ENCODE data around the gene SPACA6. TPM values are rescaled to one million over a fixed set of nuclear protein-coding genes. Genes with fewer than 3 reads are reported as not detected.

Gene SPACA6
- total RNA-seq, 6 experiments from 2014 or later, result 0.98 to 4.7 (median 2.3) TPM

- DNase-seq, result no peak
- H3K4me1 ChIP-seq, result peaks cover 0 to 3% (median 0%) of the 10 kb centered on the region in 4 donors
- H3K9me3 ChIP-seq, result no peaks in the 10 kb centered on the region
- no peak overlapping the region for H3K27ac ChIP-seq
- 25% methylated on average over 4 of the region's 4 CpGs for WGBS (ENCODE audit: insufficient coverage, low coverage, low lambda C conversion rate, missing lambda C conversion rate)
- H3K4me3 ChIP-seq, result no peak overlapping the region
- TF ChIP-seq CTCF (IDR thresholded peaks at IDR 0.05), result no peak
- TF ChIP-seq POLR2A (IDR thresholded peaks at IDR 0.05), result no peak
- no peaks in the 10 kb centered on the region for H3K27me3 ChIP-seq
- no peaks in the 10 kb centered on the region for H3K36me3 ChIP-seq
- peak in 3 of 4 donors; percentile 34 to 59 (median 44) for ATAC-seq
- intact Hi-C loops (cut with DNase I), result loop anchor here in 1 of 2 donors (10.0 kb wide), 1 partner anchor 167 kb away; no protein-coding TSS in a partner anchor
Observed at GRCh38 chr19:51652266-51652665, 40.9 kb upstream of the SPACA6 start.

- peaks cover 0 to 3% (median 0%) of the 10 kb centered on the region in 4 donors for H3K4me1 ChIP-seq
- no peaks in the 10 kb centered on the region for H3K27me3 ChIP-seq
- DNase-seq, result no peak
- intact Hi-C loops (cut with DNase I), result loop anchor here in 1 of 2 donors (10.0 kb wide), 1 partner anchor 168 kb away; no protein-coding TSS in a partner anchor
- ATAC-seq, result no peak
- no peak overlapping the region for H3K4me3 ChIP-seq
- no peaks in the 10 kb centered on the region for H3K36me3 ChIP-seq
- WGBS (ENCODE audit: insufficient coverage, low coverage, low lambda C conversion rate, missing lambda C conversion rate), result 46% methylated on average over 2 of the region's 2 CpGs
- TF ChIP-seq POLR2A (IDR thresholded peaks at IDR 0.05) (no peak), CTCF (IDR thresholded peaks at IDR 0.05) (no peak)
- H3K9me3 ChIP-seq, result no peaks in the 10 kb centered on the region
- H3K27ac ChIP-seq, result no peak overlapping the region
Observed at GRCh38 chr19:51653162-51653561, 40.0 kb upstream of the SPACA6 start.

GRCh38 chr19:51654783-51655182 lies 38.3 kb upstream of the SPACA6 start:
- WGBS (ENCODE audit: insufficient coverage, low coverage, low lambda C conversion rate, missing lambda C conversion rate), result 49% methylated on average over 4 of the region's 4 CpGs

GRCh38 chr19:51660975-51661600 lies 32.0 kb upstream of the SPACA6 start:
- Histone ChIP-seq H3K36me3 (no peaks in the 10 kb centered on the region), H3K4me3 (no peak overlapping the region), H3K4me1 (peaks cover 0 to 3% (median 0%) of the 10 kb centered on the region in 4 donors), H3K27me3 (no peaks in the 10 kb centered on the region), H3K27ac (no peak overlapping the region), H3K9me3 (no peaks in the 10 kb centered on the region)
- no peak for TF ChIP-seq POLR2A (IDR thresholded peaks at IDR 0.05)
- TF ChIP-seq CTCF (IDR thresholded peaks at IDR 0.05), result peak in 3 of 4 donors; percentile 40 to 55 (median 45)
- peak in 2 of 3 donors; percentile 60 to 67 for DNase-seq
- ATAC-seq, result peak in 3 of 4 donors; percentile 60 to 70 (median 66)
- 9% methylated on average over 8 of the region's 10 CpGs for WGBS (ENCODE audit: insufficient coverage, low coverage, low lambda C conversion rate, missing lambda C conversion rate)
- intact Hi-C loops (cut with DNase I), result no loop called here

More at GRCh38 chr19:51654783-51655182, 38.3 kb upstream of the SPACA6 start:
- Histone ChIP-seq H3K27me3 (no peaks in the 10 kb centered on the region), H3K9me3 (no peaks in the 10 kb centered on the region), H3K27ac (no peak overlapping the region), H3K36me3 (no peaks in the 10 kb centered on the region), H3K4me1 (peaks cover 0 to 3% (median 0%) of the 10 kb centered on the region in 4 donors), H3K4me3 (no peak overlapping the region)
- intact Hi-C loops (cut with DNase I), result loop anchor here in 1 of 2 donors (10.0 kb wide), 1 partner anchor 170 kb away; no protein-coding TSS in a partner anchor
- no peak for TF ChIP-seq CTCF (IDR thresholded peaks at IDR 0.05)
- no peak for TF ChIP-seq POLR2A (IDR thresholded peaks at IDR 0.05)
- ATAC-seq (no peak), DNase-seq (no peak)
